Measurements from ENCODE around the gene USP12.
"Not testable (repeated sequence)": the region's sequence is repeated elsewhere in the genome, so short reads cannot be mapped to it uniquely, and the experiment has no call there.

USP12 gene

GRCh38 chr13:27147530-27148170, 24.0 kb downstream of the USP12 start:
- no peak for DNase-seq

GRCh38 chr13:27141746-27142145, 29.9 kb downstream of the USP12 start:
- no peak for DNase-seq

GRCh38 chr13:27141159-27141558, 30.5 kb downstream of the USP12 start:
- DNase-seq, result not testable (repeated sequence)

- DNase-seq, result no peak
Observed at GRCh38 chr13:27140060-27140459, 31.6 kb downstream of the USP12 start.

GRCh38 chr13:27139565-27139964, 32.0 kb downstream of the USP12 start:
- no peak for DNase-seq

GRCh38 chr13:27138457-27139093, 33.0 kb downstream of the USP12 start:
- no peak for DNase-seq

GRCh38 chr13:27137759-27138158, 33.9 kb downstream of the USP12 start:
- peak; percentile 61 for DNase-seq

- DNase-seq, result no peak
Observed at GRCh38 chr13:27135023-27135422, 36.6 kb downstream of the USP12 start.

- DNase-seq, result no peak
Observed at GRCh38 chr13:27133889-27134288, 37.7 kb downstream of the USP12 start.

- no peak for DNase-seq
Observed at GRCh38 chr13:27132538-27132937, 39.1 kb downstream of the USP12 start.

- no peak for DNase-seq
Observed at GRCh38 chr13:27131906-27132305, 39.7 kb downstream of the USP12 start.

GRCh38 chr13:27130979-27131623, 40.5 kb downstream of the USP12 start:
- DNase-seq, result no peak

- DNase-seq, result no peak
Observed at GRCh38 chr13:27130223-27130978, 41.2 kb downstream of the USP12 start.

GRCh38 chr13:27128825-27129627, 42.6 kb downstream of the USP12 start:
- DNase-seq, result no peak

GRCh38 chr13:27126859-27127258, 44.8 kb downstream of the USP12 start:
- no peak for DNase-seq

- DNase-seq, result no peak
Observed at GRCh38 chr13:27125357-27126282, 46.0 kb downstream of the USP12 start.

GRCh38 chr13:27124571-27124970, 47.0 kb downstream of the USP12 start:
- DNase-seq, result no peak

- not testable (repeated sequence) for DNase-seq
Observed at GRCh38 chr13:27123445-27123844, 48.2 kb downstream of the USP12 start.

- DNase-seq, result no peak
Observed at GRCh38 chr13:27122036-27122435, 49.6 kb downstream of the USP12 start.

GRCh38 chr13:27120811-27121210, 50.8 kb downstream of the USP12 start:
- DNase-seq, result no peak

- no peak for DNase-seq
Observed at GRCh38 chr13:27120011-27120410, 51.6 kb downstream of the USP12 start.

Measured in NCI-H446 treated with DMSO at 0.1 percent for 48 hours (cell line).